Glutamatergic neuron (in vitro differentiated cells): ENCODE data around the gene GKN1. TPM values are rescaled to one million over a fixed set of nuclear protein-coding genes. Genes with fewer than 3 reads are reported as not detected.

Experiments
- DNase-seq: peaks from one replicate; pipeline ENCODE4 v3.0.0; 2022
- H3K27ac Mint-ChIP-seq: one replicate; pipeline ENCODE4 v1.8.0; 2020; ENCODE audit warnings: mild to moderate bottlenecking, mixed read lengths, inconsistent platforms; ENCODE audit not compliant: unreplicated experiment
- H3K27me3 Mint-ChIP-seq: one replicate; pipeline ENCODE4 v1.8.0; 2020; ENCODE audit warnings: mild to moderate bottlenecking, moderate library complexity, mixed read lengths, inconsistent platforms; ENCODE audit not compliant: unreplicated experiment
- H3K36me3 Mint-ChIP-seq: one replicate; pipeline ENCODE4 v1.8.0; 2020; ENCODE audit warnings: mild to moderate bottlenecking, mixed read lengths, inconsistent platforms; ENCODE audit not compliant: unreplicated experiment
- H3K4me1 Mint-ChIP-seq: one replicate; pipeline ENCODE4 v1.8.0; 2020; ENCODE audit warnings: mild to moderate bottlenecking, low read depth, mixed read lengths, inconsistent platforms; ENCODE audit not compliant: unreplicated experiment
- H3K4me3 Mint-ChIP-seq: one replicate; pipeline ENCODE4 v1.8.0; 2020; ENCODE audit warnings: mild to moderate bottlenecking, mixed read lengths, inconsistent platforms; ENCODE audit not compliant: unreplicated experiment
- H3K9me3 Mint-ChIP-seq: one replicate; pipeline ENCODE4 v1.8.0; 2020; ENCODE audit warnings: mild to moderate bottlenecking, moderate library complexity, mixed read lengths, inconsistent platforms; ENCODE audit not compliant: unreplicated experiment
- total RNA-seq: library from RNA; stranded (reverse); fragmentation: NEBNext Ultra II Directional; extraction: Animal tissue kit (Norgen Biotek cat#: 25700); gene quantifications from one replicate; pipeline ENCODE4 v1.2.1, GENCODE V29; 2021; ENCODE audit not compliant: unreplicated experiment
- TF ChIP-seq, protein P1 (sequence below): fragments of 200-600 bp; sonication (generic); IDR thresholded peaks from one replicate; pipeline ENCODE4 v1.5.0; 2021; ENCODE audit not compliant: partially characterized antibody, unreplicated experiment

GKN1 gene
- total RNA-seq, 1 donor from 2014 or later, result not detected

DNA sequence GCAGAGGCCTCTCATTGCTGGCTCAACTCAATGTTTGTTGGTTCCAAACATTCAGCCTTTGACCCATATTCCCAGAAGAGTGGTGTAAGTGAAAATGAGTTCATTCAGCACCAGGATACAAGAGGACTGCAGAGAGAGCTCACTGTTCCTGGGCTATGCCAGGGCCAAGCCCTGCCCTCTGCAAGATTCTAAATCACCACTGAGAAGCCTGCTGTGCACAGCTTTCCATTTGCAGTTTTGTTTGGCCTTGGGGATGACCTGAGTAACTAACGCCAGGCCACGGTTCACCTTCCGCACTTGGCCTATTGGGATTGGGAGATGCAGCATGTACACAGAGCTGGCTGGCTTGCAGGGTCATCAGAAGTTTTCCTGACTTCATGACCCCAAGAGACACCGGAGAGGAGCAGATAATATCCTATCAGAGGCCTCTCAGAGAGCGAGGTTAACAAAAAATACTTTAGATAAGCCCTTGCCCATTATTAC is 12.6 kb downstream of the GKN1 start:
- Mint-ChIP-seq H3K4me1 (no peaks in the 10 kb centered on the region), H3K9me3 (no peaks in the 10 kb centered on the region), H3K4me3 (no peak overlapping the region), H3K27ac (no peak overlapping the region), H3K27me3 (peaks cover 2% of the 10 kb centered on the region), H3K36me3 (no peaks in the 10 kb centered on the region)
- no peak for DNase-seq
- TF ChIP-seq, protein P1, sequence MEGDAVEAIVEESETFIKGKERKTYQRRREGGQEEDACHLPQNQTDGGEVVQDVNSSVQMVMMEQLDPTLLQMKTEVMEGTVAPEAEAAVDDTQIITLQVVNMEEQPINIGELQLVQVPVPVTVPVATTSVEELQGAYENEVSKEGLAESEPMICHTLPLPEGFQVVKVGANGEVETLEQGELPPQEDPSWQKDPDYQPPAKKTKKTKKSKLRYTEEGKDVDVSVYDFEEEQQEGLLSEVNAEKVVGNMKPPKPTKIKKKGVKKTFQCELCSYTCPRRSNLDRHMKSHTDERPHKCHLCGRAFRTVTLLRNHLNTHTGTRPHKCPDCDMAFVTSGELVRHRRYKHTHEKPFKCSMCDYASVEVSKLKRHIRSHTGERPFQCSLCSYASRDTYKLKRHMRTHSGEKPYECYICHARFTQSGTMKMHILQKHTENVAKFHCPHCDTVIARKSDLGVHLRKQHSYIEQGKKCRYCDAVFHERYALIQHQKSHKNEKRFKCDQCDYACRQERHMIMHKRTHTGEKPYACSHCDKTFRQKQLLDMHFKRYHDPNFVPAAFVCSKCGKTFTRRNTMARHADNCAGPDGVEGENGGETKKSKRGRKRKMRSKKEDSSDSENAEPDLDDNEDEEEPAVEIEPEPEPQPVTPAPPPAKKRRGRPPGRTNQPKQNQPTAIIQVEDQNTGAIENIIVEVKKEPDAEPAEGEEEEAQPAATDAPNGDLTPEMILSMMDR, result no peak

DNA sequence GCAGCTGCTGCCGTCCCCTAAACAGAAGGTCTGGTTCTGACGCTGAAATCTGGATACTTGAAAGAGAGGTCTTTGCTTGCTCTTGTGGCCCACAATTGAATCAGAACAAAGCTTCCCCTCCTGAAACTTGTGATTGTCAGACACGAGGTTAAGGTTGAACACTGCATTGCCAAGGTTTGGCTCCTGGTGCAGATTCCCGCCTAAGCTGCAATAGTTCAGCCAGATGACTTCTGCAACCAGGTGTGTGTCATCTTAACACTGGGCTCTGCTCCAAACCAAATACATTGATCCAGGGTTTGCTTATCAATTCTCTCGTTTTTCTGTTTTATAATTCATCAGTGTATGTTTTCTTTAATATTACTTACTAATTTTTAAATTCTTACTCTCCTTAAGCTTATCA is 14.6 kb downstream of the GKN1 start:
- Mint-ChIP-seq H3K4me1 (no peaks in the 10 kb centered on the region), H3K27ac (no peak overlapping the region), H3K4me3 (no peak overlapping the region), H3K9me3 (no peaks in the 10 kb centered on the region), H3K36me3 (no peaks in the 10 kb centered on the region), H3K27me3 (peaks cover 2% of the 10 kb centered on the region)
- TF ChIP-seq, protein P1, result no peak
- no peak for DNase-seq

DNA sequence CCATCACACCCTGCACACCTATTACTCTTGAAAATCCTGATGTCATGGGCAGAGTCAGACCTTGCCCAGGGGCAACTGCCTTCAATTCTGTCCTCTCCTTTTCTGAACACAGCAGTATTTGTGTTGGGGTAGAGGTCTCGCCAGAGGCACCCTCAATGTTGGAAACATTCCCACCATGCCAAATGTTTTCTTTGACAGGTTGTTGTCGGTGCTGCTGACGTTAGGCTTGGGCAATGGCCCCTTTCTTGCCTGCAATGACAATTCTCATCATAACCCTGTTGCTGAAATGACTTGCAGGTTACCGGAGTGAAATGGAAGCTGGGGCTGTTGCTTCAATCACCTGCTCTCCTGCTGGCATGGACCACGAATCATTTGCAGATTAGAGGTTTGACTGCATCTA is 17.9 kb downstream of the GKN1 start:
- Mint-ChIP-seq H3K27me3 (no peaks in the 10 kb centered on the region), H3K4me3 (no peak overlapping the region), H3K4me1 (no peaks in the 10 kb centered on the region), H3K27ac (no peak overlapping the region), H3K36me3 (no peaks in the 10 kb centered on the region), H3K9me3 (no peaks in the 10 kb centered on the region)
- TF ChIP-seq, protein P1, result no peak
- no peak for DNase-seq

DNA sequence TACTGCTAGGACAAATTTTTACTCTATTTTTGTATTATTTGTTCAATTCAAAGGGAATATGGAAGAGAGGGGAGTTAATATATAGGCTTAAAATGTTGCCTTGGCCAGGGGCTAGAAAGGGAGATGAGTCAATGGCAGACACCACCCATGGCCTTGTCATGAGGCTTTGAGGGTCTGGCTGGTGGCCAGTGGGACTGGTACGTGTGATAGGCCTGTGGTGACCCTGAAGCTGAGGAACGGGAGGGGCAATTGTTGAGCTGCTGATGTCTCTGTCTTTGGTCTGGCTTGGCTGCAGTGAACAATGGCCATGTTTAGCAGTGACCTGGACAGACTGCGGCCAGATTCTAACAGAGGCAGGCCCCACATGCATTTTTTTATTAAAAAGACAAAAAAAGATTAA is 18.5 kb downstream of the GKN1 start:
- H3K27me3 Mint-ChIP-seq, result no peaks in the 10 kb centered on the region
- no peaks in the 10 kb centered on the region for H3K36me3 Mint-ChIP-seq
- no peak overlapping the region for H3K27ac Mint-ChIP-seq
- H3K4me3 Mint-ChIP-seq, result no peak overlapping the region
- H3K4me1 Mint-ChIP-seq, result no peaks in the 10 kb centered on the region
- DNase-seq, result no peak
- H3K9me3 Mint-ChIP-seq, result no peaks in the 10 kb centered on the region
- TF ChIP-seq, protein P1, result no peak

DNA sequence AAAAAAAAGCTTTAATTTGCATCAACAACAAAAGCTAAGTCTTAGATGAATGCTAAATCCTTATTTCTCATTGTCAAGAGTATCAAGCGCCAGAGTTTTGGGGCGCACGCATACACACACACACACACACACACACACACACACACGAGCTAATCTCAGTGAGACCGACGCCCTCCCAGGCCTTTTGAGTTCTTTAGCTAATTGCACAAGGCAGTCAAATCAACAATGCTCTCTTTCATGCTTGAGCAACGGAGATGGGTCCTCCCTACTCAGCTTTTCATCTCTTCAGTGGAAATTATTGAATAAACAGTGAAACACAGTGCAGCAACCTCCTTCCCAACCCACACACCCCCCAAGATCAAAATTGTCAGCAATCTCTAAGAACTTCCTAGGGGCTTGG is 19.2 kb downstream of the GKN1 start:
- no peaks in the 10 kb centered on the region for H3K4me1 Mint-ChIP-seq
- H3K27me3 Mint-ChIP-seq, result no peaks in the 10 kb centered on the region
- no peak overlapping the region for H3K27ac Mint-ChIP-seq
- H3K36me3 Mint-ChIP-seq, result no peaks in the 10 kb centered on the region
- H3K4me3 Mint-ChIP-seq, result no peak overlapping the region
- TF ChIP-seq, protein P1, result no peak
- no peak for DNase-seq
- no peaks in the 10 kb centered on the region for H3K9me3 Mint-ChIP-seq
